B cell (primary cell): ENCODE results near the gene RIN3. TPM values are rescaled to one million over a fixed set of nuclear protein-coding genes. Genes with fewer than 3 reads are reported as not detected.

ENCODE experiments used
- ATAC-seq: fragments of 200-7000 bp; cut with Tn5 transposase; one replicate; pipeline ENCODE4 v1.10.0; 2021; ENCODE audit warnings: low read depth, mild to moderate bottlenecking, moderate number of reproducible peaks, moderate library complexity
- CTCF ChIA-PET: fragments of 350-600 bp; sonication (Branson Sonifier 250); formaldehyde crosslinking; loops from one replicate; lab custom pipeline; 2021; ENCODE audit warnings: antibody characterized with exemption, inconsistent platforms; lab: Charles Lee
- POLR2A ChIA-PET: fragments of 350-600 bp; sonication (Branson Sonifier 250); formaldehyde crosslinking; loops from one replicate; lab custom pipeline; 2021; ENCODE audit warnings: antibody characterized with exemption; lab: Charles Lee
- DNase-seq: peaks from one replicate; pipeline ENCODE4 v3.0.0; 2013
- H2AFZ ChIP-seq: 2 replicates; pipeline ENCODE4 v1.6.1; 2012; ENCODE audit warnings: mild to moderate bottlenecking, low read depth, low read length; ENCODE audit not compliant: insufficient read depth, poor library complexity, severe bottlenecking
- H3K27ac ChIP-seq, 2 donors: 1 replicate in 1 of 2; 2 replicates in 1 of 2; pipeline ENCODE4 v1.5.1; 2012 to 2013; ENCODE audit warnings: low read length in 2 of 2, mild to moderate bottlenecking in 2 of 2, moderate library complexity in 1 of 2
- H3K27me3 ChIP-seq, 4 experiments: fragments of 200-600 bp in 1 of 4; sonication (generic) in 1 of 4; replicated peaks in 1 of 4; 1 replicate in 2 of 4; 2 replicates in 2 of 4; pipeline versions ENCODE4 v1.6.1 to v1.7.0; 2013 to 2016; ENCODE audit warnings: low read length in 3 of 4, mild to moderate bottlenecking in 2 of 4, mixed read lengths in 1 of 4, moderate library complexity in 1 of 4; ENCODE audit not compliant: insufficient read depth in 4 of 4, control insufficient read depth in 3 of 4; ENCODE audit errors: control extremely low read depth in 1 of 4
- H3K36me3 ChIP-seq, 2 experiments: replicated peaks in 1 of 2; 1 replicate in 1 of 2; 2 replicates in 1 of 2; pipeline versions ENCODE4 v1.6.1 to v1.7.1; 2013; ENCODE audit warnings: low read length in 1 of 2; ENCODE audit not compliant: insufficient read depth in 2 of 2, control insufficient read depth in 1 of 2; ENCODE audit errors: control extremely low read depth in 1 of 2, extremely low read depth in 1 of 2
- H3K4me1 ChIP-seq, 2 donors: fragments of 200-600 bp in 1 of 2; sonication (generic) in 1 of 2; 1 replicate in 1 of 2; 2 replicates in 1 of 2; pipeline versions ENCODE4 v1.5.1 to v1.6.1; 2013 to 2017; ENCODE audit warnings: low read length in 2 of 2; ENCODE audit not compliant: control insufficient read depth in 2 of 2, insufficient read depth in 2 of 2
- H3K4me2 ChIP-seq: replicated peaks from 2 replicates; pipeline ENCODE3; 2012; ENCODE audit warnings: mild to moderate bottlenecking, low read depth, low read length; ENCODE audit not compliant: poor library complexity, severe bottlenecking
- H3K4me3 ChIP-seq, 5 experiments: fragments of 200-600 bp in 1 of 5; sonication (generic) in 1 of 5; 1 replicate in 3 of 5; 2 replicates in 2 of 5; pipeline versions ENCODE4 v1.5.1 to v1.7.0; 2011 to 2016; ENCODE audit warnings: low read length in 4 of 5, mild to moderate bottlenecking in 4 of 5, low read depth in 2 of 5, control low read depth in 1 of 5, moderate library complexity in 1 of 5; ENCODE audit not compliant: insufficient read depth in 1 of 5; ENCODE audit errors: control extremely low read depth in 1 of 5, extremely low read depth in 1 of 5
- H3K79me2 ChIP-seq: fragments of 200-600 bp; sonication (generic); one replicate; pipeline ENCODE4 v1.6.0; 2016; ENCODE audit warnings: low read length; ENCODE audit not compliant: control insufficient read depth, insufficient read depth
- H3K9ac ChIP-seq: fragments of 200-600 bp; sonication (generic); 2 replicates; pipeline ENCODE4 v1.6.1; 2017; ENCODE audit warnings: mild to moderate bottlenecking, low read length, moderate library complexity
- H3K9me3 ChIP-seq, 3 donors: one replicate each; pipeline versions ENCODE4 v1.6.1 to v1.7.1; 2013; ENCODE audit warnings: low read length in 2 of 3; ENCODE audit not compliant: control insufficient read depth in 2 of 3, insufficient read depth in 1 of 3; ENCODE audit errors: control extremely low read depth in 1 of 3
- H4K20me1 ChIP-seq: 2 replicates; pipeline ENCODE4 v1.6.0; 2012; ENCODE audit warnings: mild to moderate bottlenecking, low read length; ENCODE audit not compliant: insufficient read depth, control insufficient read depth, poor library complexity, severe bottlenecking
- H3K27ac Mint-ChIP-seq: one replicate; pipeline ENCODE4 v1.8.0; 2021; ENCODE audit warnings: mixed read lengths
- H3K27me3 Mint-ChIP-seq: one replicate; pipeline ENCODE4 v1.8.0; 2021; ENCODE audit warnings: mixed read lengths
- H3K4me1 Mint-ChIP-seq: one replicate; pipeline ENCODE4 v1.8.0; 2021; ENCODE audit warnings: mixed read lengths
- H3K4me3 Mint-ChIP-seq: one replicate; pipeline ENCODE4 v1.8.0; 2021; ENCODE audit warnings: mixed read lengths
- H3K9me3 Mint-ChIP-seq: one replicate; pipeline ENCODE4 v1.8.0; 2022; ENCODE audit warnings: mixed read lengths; ENCODE audit not compliant: insufficient read depth
- EZH2 ChIP-seq: IDR thresholded peaks from 2 replicates; pipeline ENCODE4 v1.6.1; 2012; ENCODE audit warnings: borderline replicate concordance, low read depth, mild to moderate bottlenecking, moderate library complexity, low read length; ENCODE audit not compliant: insufficient read depth, poor library complexity, severe bottlenecking
- WGBS: methylation state at CpG from one replicate; pipeline ENCODE4 v1.1.5; 2013; ENCODE audit warnings: missing lambda C conversion rate; ENCODE audit not compliant: insufficient coverage; 5-methylcytosine and 5-hydroxymethylcytosine counted together
- intact Hi-C: fragments of 100-400 bp; cut with micrococcal nuclease; formaldehyde crosslinking; loops from one replicate; pipeline ENCODE4 v1.10.0; 2022
- polyA plus RNA-seq: library from polyadenylated mRNA; depleted of rRNA; stranded (reverse); fragments of >200 nt; gene quantifications from 2 replicates; pipeline ENCODE4 v1.2.3, GENCODE V29; 2012
- total RNA-seq, 2 donors: library from RNA; stranded (reverse); fragments of 120-200 nt in 1 of 2; gene quantifications; 1 replicate in 1 of 2; 2 replicates in 1 of 2; pipeline versions ENCODE4 v1.2.3 to v1.2.4, GENCODE V29; 2013 to 2022
- TF ChIP-seq, protein P1 (sequence below): fragments of 200-600 bp; IDR thresholded peaks from one replicate; pipeline ENCODE4 v1.8.0; 2022; ENCODE audit warnings: antibody characterized with exemption, mild to moderate bottlenecking

RIN3 gene
- total and polyA plus RNA-seq, 2 donors (not counting 1 experiment from before 2014, with no cell fraction given) = 62.1 to 123 TPM

DNA sequence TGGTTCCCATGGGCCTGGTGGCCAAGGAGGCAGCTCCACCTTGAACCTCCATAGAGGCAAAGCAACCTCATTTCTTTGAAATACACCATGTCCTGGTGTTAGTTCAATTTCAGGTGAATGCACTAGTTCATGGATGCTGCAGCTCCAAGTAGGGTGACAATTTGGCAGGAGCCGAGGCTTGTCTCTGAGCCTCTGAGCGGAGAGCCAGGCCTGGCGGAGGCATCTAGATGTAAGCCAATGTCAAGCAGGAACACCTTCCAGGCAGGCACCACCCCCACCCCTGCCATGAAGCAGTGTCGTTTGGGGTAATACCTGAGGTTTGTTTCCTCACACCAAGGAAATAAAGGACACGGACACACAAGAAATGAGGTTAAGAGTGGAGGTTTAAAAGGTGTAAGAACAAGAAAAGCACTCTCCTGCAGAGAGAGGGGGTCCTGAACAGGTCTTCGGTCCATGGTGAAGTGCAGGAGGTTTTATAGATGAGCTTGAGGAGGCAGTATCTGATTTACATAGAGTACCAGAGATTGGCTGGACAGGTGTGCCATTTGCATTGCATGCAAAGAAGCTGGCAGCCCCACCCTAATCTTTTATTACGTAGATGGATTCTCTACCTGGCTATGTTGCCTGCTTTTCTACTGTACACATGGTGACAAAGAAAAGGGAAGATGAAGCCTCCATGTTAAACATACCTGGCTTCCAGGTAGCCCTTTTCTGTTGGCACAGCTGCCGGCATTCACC, 60.3 kb downstream of the RIN3 start:
- 100% methylated on average over 6 of the region's 8 CpGs for WGBS
- intact Hi-C loops = no loop called here
- H4K20me1 ChIP-seq = no peaks in the 10 kb centered on the region
- H3K9me3 Mint-ChIP-seq = no peaks in the 10 kb centered on the region
- H3K27me3 ChIP-seq = no peaks in the 10 kb centered on the region
- H3K27ac Mint-ChIP-seq = no peak overlapping the region
- CTCF ChIA-PET = no interaction called here
- peaks cover 6% of the 10 kb centered on the region for H3K79me2 ChIP-seq
- H3K4me1 ChIP-seq = peaks cover 33 to 45% of the 10 kb centered on the region in 2 donors
- no peak for TF ChIP-seq EZH2
- TF ChIP-seq, protein P1, sequence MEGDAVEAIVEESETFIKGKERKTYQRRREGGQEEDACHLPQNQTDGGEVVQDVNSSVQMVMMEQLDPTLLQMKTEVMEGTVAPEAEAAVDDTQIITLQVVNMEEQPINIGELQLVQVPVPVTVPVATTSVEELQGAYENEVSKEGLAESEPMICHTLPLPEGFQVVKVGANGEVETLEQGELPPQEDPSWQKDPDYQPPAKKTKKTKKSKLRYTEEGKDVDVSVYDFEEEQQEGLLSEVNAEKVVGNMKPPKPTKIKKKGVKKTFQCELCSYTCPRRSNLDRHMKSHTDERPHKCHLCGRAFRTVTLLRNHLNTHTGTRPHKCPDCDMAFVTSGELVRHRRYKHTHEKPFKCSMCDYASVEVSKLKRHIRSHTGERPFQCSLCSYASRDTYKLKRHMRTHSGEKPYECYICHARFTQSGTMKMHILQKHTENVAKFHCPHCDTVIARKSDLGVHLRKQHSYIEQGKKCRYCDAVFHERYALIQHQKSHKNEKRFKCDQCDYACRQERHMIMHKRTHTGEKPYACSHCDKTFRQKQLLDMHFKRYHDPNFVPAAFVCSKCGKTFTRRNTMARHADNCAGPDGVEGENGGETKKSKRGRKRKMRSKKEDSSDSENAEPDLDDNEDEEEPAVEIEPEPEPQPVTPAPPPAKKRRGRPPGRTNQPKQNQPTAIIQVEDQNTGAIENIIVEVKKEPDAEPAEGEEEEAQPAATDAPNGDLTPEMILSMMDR = no peak
- no peak overlapping the region for H3K4me3 ChIP-seq
- no peak overlapping the region for H3K27ac ChIP-seq
- H3K36me3 ChIP-seq = peaks cover 0 to 4% of the 10 kb centered on the region in 2 experiments
- no peaks in the 10 kb centered on the region for H3K27me3 Mint-ChIP-seq
- no peak for ATAC-seq
- no peak overlapping the region for H3K4me2 ChIP-seq
- DNase-seq = no peak
- H3K4me3 Mint-ChIP-seq = no peak overlapping the region
- H2AFZ ChIP-seq = no peak overlapping the region
- H3K4me1 Mint-ChIP-seq = peaks cover 55% of the 10 kb centered on the region
- no peak overlapping the region for H3K9ac ChIP-seq
- POLR2A ChIA-PET = no interaction called here
- no peaks in the 10 kb centered on the region for H3K9me3 ChIP-seq

DNA sequence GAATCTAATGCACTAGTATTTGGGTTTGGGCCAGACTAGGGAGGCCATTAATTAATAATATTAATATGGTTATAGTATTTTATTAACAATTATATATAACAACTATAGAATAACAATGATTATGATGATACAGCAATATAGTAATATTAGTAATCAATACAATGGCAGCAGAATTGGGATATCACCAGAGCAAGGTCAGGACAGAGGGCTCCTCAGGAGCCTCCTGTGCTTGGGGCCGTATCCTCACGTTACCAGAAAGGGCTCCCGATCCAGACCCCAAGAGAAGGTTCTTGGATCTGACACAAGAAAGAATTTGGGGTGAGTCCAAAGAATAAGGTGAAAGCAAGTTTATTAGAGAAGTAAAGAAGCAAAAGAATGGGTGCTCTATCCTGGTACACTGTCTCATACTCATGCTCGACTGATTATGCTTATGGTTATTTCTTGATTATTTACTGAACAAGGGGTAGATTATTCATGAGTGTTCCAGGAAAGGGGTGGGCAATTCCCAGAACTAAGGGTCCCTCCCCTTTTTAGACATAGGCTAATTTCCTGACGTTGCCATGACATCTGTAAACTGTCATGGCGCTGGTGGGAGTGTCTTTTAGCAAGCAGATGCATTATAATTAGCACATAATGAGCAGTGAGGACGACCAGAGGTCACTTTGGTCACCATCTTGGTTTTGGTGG, 61.6 kb downstream of the RIN3 start:
- intact Hi-C loops = loop anchor here (5.0 kb wide), 1 partner anchor 42 kb away; no protein-coding TSS in a partner anchor
- H3K4me3 ChIP-seq = no peak overlapping the region
- H2AFZ ChIP-seq = no peak overlapping the region
- ChIA-PET CTCF (interaction anchor here (1.2 to 1.3 kb wide), 2 partner anchors 12 to 38 kb away, joined by 3 read pairs; no protein-coding TSS in a partner anchor), POLR2A (no interaction called here)
- no peak overlapping the region for H3K27ac ChIP-seq
- H4K20me1 ChIP-seq = no peaks in the 10 kb centered on the region
- peaks cover 54% of the 10 kb centered on the region for H3K4me1 Mint-ChIP-seq
- ATAC-seq = no peak
- no peaks in the 10 kb centered on the region for H3K9me3 ChIP-seq
- H3K9ac ChIP-seq = no peak overlapping the region
- H3K27me3 ChIP-seq = no peaks in the 10 kb centered on the region
- H3K4me2 ChIP-seq = no peak overlapping the region
- no peak for TF ChIP-seq EZH2
- TF ChIP-seq, protein P1 = no peak
- H3K4me3 Mint-ChIP-seq = no peak overlapping the region
- H3K79me2 ChIP-seq = peaks cover 6% of the 10 kb centered on the region
- H3K9me3 Mint-ChIP-seq = no peaks in the 10 kb centered on the region
- no peak overlapping the region for H3K27ac Mint-ChIP-seq
- no peak for DNase-seq
- H3K4me1 ChIP-seq = peaks cover 24 to 35% of the 10 kb centered on the region in 2 donors
- peaks cover 0 to 8% of the 10 kb centered on the region in 2 experiments for H3K36me3 ChIP-seq
- H3K27me3 Mint-ChIP-seq = no peaks in the 10 kb centered on the region
- WGBS = 97% methylated on average over 3 of the region's 7 CpGs
